IMR-90 (cell line): Measurements from ENCODE around the gene TULP3. TPM values are rescaled to one million over a fixed set of nuclear protein-coding genes. Genes with fewer than 3 reads are reported as not detected.

Source experiments
- ATAC-seq: fragments of 200-7000 bp; cut with Tn5 transposase; 2 replicates; pipeline ENCODE4 v1.9.1; 2020; ENCODE audit warnings: low read depth, mild to moderate bottlenecking, moderate library complexity
- BruUV-seq: library from RNA; stranded (reverse); fragments of 400-500 nt; replicated peaks from 2 replicates; lab custom pipeline; 2021; lab: Mats Ljungman, UMichigan
- CTCF ChIA-PET: fragments of 300-600 bp; formaldehyde crosslinking; extraction: SDS; loops from one replicate; lab custom pipeline; 2021; ENCODE audit warnings: antibody characterized with exemption; lab: Yijun Ruan, JAX
- POLR2A ChIA-PET: fragments of 300-600 bp; sonication (Branson Sonifier 250); formaldehyde crosslinking; loops from one replicate; lab custom pipeline; 2022; ENCODE audit warnings: antibody characterized with exemption; ENCODE audit not compliant: unreplicated experiment; lab: Charles Lee
- DNase-seq: peaks from one replicate; pipeline ENCODE4 v3.0.0; 2013
- H2AFZ ChIP-seq: replicated peaks from 2 replicates; pipeline ENCODE3; 2013; ENCODE audit warnings: low read length, mild to moderate bottlenecking; ENCODE audit not compliant: poor library complexity
- H2AK5ac ChIP-seq: 2 replicates; pipeline ENCODE4 v1.6.1; 2013; ENCODE audit warnings: low read depth, low read length, inconsistent platforms
- H2AK9ac ChIP-seq: replicated peaks from 2 replicates; pipeline ENCODE3; 2013; ENCODE audit warnings: mild to moderate bottlenecking, low read depth, low read length, moderate library complexity; ENCODE audit not compliant: poor library complexity
- H2BK120ac ChIP-seq: 2 replicates; pipeline ENCODE4 v1.6.1; 2013; ENCODE audit warnings: low read depth, low read length, inconsistent platforms
- H2BK15ac ChIP-seq: 3 replicates; pipeline ENCODE4 v1.6.1; 2013; ENCODE audit warnings: low read depth, low read length, inconsistent platforms
- H2BK20ac ChIP-seq: 2 replicates; pipeline ENCODE4 v1.6.1; 2013; ENCODE audit warnings: low read depth, mild to moderate bottlenecking, inconsistent platforms, low read length, moderate library complexity
- H2BK5ac ChIP-seq: 2 replicates; pipeline ENCODE4 v1.6.1; 2013; ENCODE audit warnings: mild to moderate bottlenecking, low read depth, low read length, inconsistent platforms; ENCODE audit not compliant: poor library complexity, severe bottlenecking
- H3K14ac ChIP-seq: replicated peaks from 2 replicates; pipeline ENCODE4 v1.6.1; 2013; ENCODE audit warnings: low read depth, low read length, inconsistent platforms
- H3K18ac ChIP-seq: 2 replicates; pipeline ENCODE4 v1.6.1; 2013; ENCODE audit warnings: low read depth, low read length, control low read depth
- H3K23ac ChIP-seq: 2 replicates; pipeline ENCODE4 v1.6.1; 2013; ENCODE audit warnings: low read depth, low read length, inconsistent platforms
- H3K27ac ChIP-seq: 2 replicates; pipeline ENCODE4 v1.5.1; 2013; ENCODE audit warnings: mild to moderate bottlenecking, control low read depth, low read length; ENCODE audit not compliant: insufficient read depth
- H3K27me3 ChIP-seq: 2 replicates; pipeline ENCODE4 v1.6.1; 2013; ENCODE audit warnings: low read length; ENCODE audit not compliant: control insufficient read depth, insufficient read depth
- H3K36me3 ChIP-seq: 2 replicates; pipeline ENCODE4 v1.6.1; 2013; ENCODE audit warnings: low read length, mixed read lengths; ENCODE audit not compliant: control insufficient read depth, insufficient read depth
- H3K4ac ChIP-seq: 2 replicates; pipeline ENCODE4 v1.6.1; 2013; ENCODE audit warnings: low read depth, low read length, inconsistent platforms
- H3K4me1 ChIP-seq: 2 replicates; pipeline ENCODE4 v1.6.1; 2013; ENCODE audit warnings: low read length, mixed read lengths; ENCODE audit not compliant: control insufficient read depth, insufficient read depth
- H3K4me2 ChIP-seq: 2 replicates; pipeline ENCODE4 v1.6.1; 2013; ENCODE audit warnings: low read depth, mild to moderate bottlenecking, control low read depth, low read length, moderate library complexity
- H3K4me3 ChIP-seq: 2 replicates; pipeline ENCODE4 v1.5.1; 2013; ENCODE audit warnings: low read depth, mild to moderate bottlenecking, control low read depth, low read length, moderate library complexity; ENCODE audit not compliant: insufficient read depth
- H3K56ac ChIP-seq: 2 replicates; pipeline ENCODE4 v1.6.1; 2013; ENCODE audit warnings: low read length, inconsistent platforms; ENCODE audit not compliant: insufficient read depth; ENCODE audit errors: extremely low read depth
- H3K79me1 ChIP-seq, 2 experiments: 2 replicates each; pipeline ENCODE4 v1.6.1; 2013; ENCODE audit warnings: low read length in 2 of 2, inconsistent platforms in 1 of 2, low read depth in 1 of 2
- H3K9ac ChIP-seq: 2 replicates; pipeline ENCODE4 v1.6.1; 2013; ENCODE audit warnings: low read depth, low read length, control low read depth
- H3K9me1 ChIP-seq: 2 replicates; pipeline ENCODE4 v1.6.1; 2013; ENCODE audit warnings: low read length, inconsistent platforms; ENCODE audit not compliant: insufficient read depth
- H3K9me3 ChIP-seq: 2 replicates; pipeline ENCODE4 v1.6.1; 2013; ENCODE audit warnings: low read length; ENCODE audit not compliant: control insufficient read depth, insufficient read depth
- H4K20me1 ChIP-seq: 2 replicates; pipeline ENCODE4 v1.6.1; 2013; ENCODE audit warnings: low read length, inconsistent platforms; ENCODE audit not compliant: insufficient read depth
- H4K5ac ChIP-seq: 2 replicates; pipeline ENCODE4 v1.6.1; 2013; ENCODE audit warnings: mild to moderate bottlenecking, low read depth, low read length, control low read depth
- H4K8ac ChIP-seq, 2 experiments: 2 replicates each; pipeline ENCODE4 v1.6.1; 2013; ENCODE audit warnings: low read depth in 2 of 2, low read length in 2 of 2, control low read depth in 1 of 2, inconsistent platforms in 1 of 2
- H4K91ac ChIP-seq: 2 replicates; pipeline ENCODE4 v1.6.1; 2013; ENCODE audit warnings: low read depth, low read length, inconsistent platforms; ENCODE audit not compliant: insufficient read depth
- MAZ ChIP-seq: IDR thresholded peaks from 2 replicates; pipeline ENCODE4 v1.6.1; 2012; ENCODE audit warnings: low read depth, mild to moderate bottlenecking, low read length, improper control_type of control experiment, moderate library complexity, borderline replicate concordance
- POLR2A ChIP-seq: IDR thresholded peaks from 2 replicates; pipeline ENCODE4 v1.6.1; 2012; ENCODE audit warnings: mild to moderate bottlenecking, low read depth, low read length
- SMC3 ChIP-seq: fragments of 150-350 bp; IDR thresholded peaks from 2 replicates; pipeline ENCODE4 v1.6.1; 2016; ENCODE audit warnings: low read depth, mild to moderate bottlenecking, antibody characterized with exemption, low read length, moderate library complexity
- WGBS, 2 experiments: methylation state at CpG; one replicate each; pipeline versions ENCODE4 v1.1.5 to v1.1.7; 2013; ENCODE audit warnings: missing lambda C conversion rate in 2 of 2; ENCODE audit not compliant: insufficient read length in 1 of 2; ENCODE audit errors: extremely low coverage in 2 of 2; 5-methylcytosine and 5-hydroxymethylcytosine counted together
- dilution Hi-C: fragments of 300-500 bp; cut with HindIII; formaldehyde crosslinking; loops from one replicate; pipeline ENCODE4 v1.14.3; 2018; ENCODE audit warnings: low sequenced_read_pairs; ENCODE audit not compliant: unreplicated experiment
- in situ Hi-C: fragments of 300-500 bp; cut with MboI; formaldehyde crosslinking; loops from 3 replicates; pipeline ENCODE4 v1.14.3; 2019; ENCODE audit warnings: low sequenced_read_pairs, inconsistent platforms, mixed read lengths
- intact Hi-C: fragments of 100-400 bp; cut with micrococcal nuclease; formaldehyde crosslinking; loops from 2 replicates; pipeline ENCODE4 v1.10.0; 2022
- polyA plus RNA-seq, 3 experiments: library from polyadenylated mRNA; depleted of rRNA; stranded (reverse); fragments of >200 nt; gene quantifications; 2 replicates each; pipeline ENCODE4 v1.2.3, GENCODE V29; 2012; ENCODE audit warnings: low replicate concordance in 1 of 3
- total RNA-seq: library from RNA; depleted of rRNA; stranded (reverse); fragments of >200 nt; gene quantifications from 2 replicates; pipeline ENCODE4 v1.2.3, GENCODE V29; 2012

Gene TULP3
- total and polyA plus RNA-seq, 2 of the 4 experiments (the other 2 are of a cell fraction) = 35.2 to 35.5 TPM

- ChIA-PET CTCF (no interaction called here), POLR2A (no interaction called here)
- H3K27ac ChIP-seq = no peak overlapping the region
- H3K14ac ChIP-seq = peak overlapping the region; percentile 85; the same call in 1 of the 2 replicates
- ATAC-seq (no peak), DNase-seq (peak; percentile 20)
- H3K9ac ChIP-seq = no peak overlapping the region
- H2BK15ac ChIP-seq = no peak overlapping the region
- H3K36me3 ChIP-seq = peaks cover under 1% of the 10 kb centered on the region; the same call in 1 of the 2 replicates
- H3K9me1 ChIP-seq = peaks cover 26% of the 10 kb centered on the region
- H2BK120ac ChIP-seq = no peak overlapping the region
- in situ Hi-C loops (no loop called here), dilution Hi-C loops (no loop called here), intact Hi-C loops (no loop called here)
- TF ChIP-seq MAZ (peak; percentile 52; the same call in 1 of the 2 replicates), POLR2A (no peak), SMC3 (no peak)
- peak overlapping the region; percentile 52; the same call in 1 of the 2 replicates for H4K5ac ChIP-seq
- no peaks in the 10 kb centered on the region for H3K27me3 ChIP-seq
- H3K9me3 ChIP-seq = no peaks in the 10 kb centered on the region
- H3K56ac ChIP-seq = no peak overlapping the region
- H3K79me1 ChIP-seq = peaks cover 22 to 67% of the 10 kb centered on the region in 2 experiments
- no peak overlapping the region; the same call in 1 of the 2 replicates for H2AK5ac ChIP-seq
- peaks cover 20% of the 10 kb centered on the region for H4K20me1 ChIP-seq
- peak overlapping the region; percentile 52 for H2AK9ac ChIP-seq
- H3K4ac ChIP-seq = peak overlapping the region; percentile 8; the same call in 1 of the 2 replicates
- no peak overlapping the region for H3K4me3 ChIP-seq
- no peak overlapping the region for H4K91ac ChIP-seq
- no peak overlapping the region for H3K18ac ChIP-seq
- H3K4me2 ChIP-seq = peak overlapping the region; percentile 62
- H3K23ac ChIP-seq = peak overlapping the region; percentile 48; the same call in 1 of the 2 replicates
- peak overlapping the region in 1 of 2 experiments; percentile 80; a peak in 2 of 4 replicates for H4K8ac ChIP-seq
- BruUV-seq = no TSS peak
- H2BK20ac ChIP-seq = no peak overlapping the region
- peaks cover 12% of the 10 kb centered on the region for H3K4me1 ChIP-seq
- H2AFZ ChIP-seq = peak overlapping the region; percentile 82
- no CpG with 5 or more reads among the region's 15 CpGs for WGBS, 2 experiments
- H2BK5ac ChIP-seq = no peak overlapping the region
These were observed 73.1 kb downstream of the TULP3 start for GRCh38 chr12:2963760-2964292.
